ENCODE data around the gene PHACTR3. TPM values are rescaled to one million over a fixed set of nuclear protein-coding genes. Genes with fewer than 3 reads are reported as not detected.
"Not testable (repeated sequence)": the region's sequence is repeated elsewhere in the genome, so short reads cannot be mapped to it uniquely, and the experiment has no call there.

The PHACTR3 gene
- total RNA-seq, 1 donor from 2014 or later: 0.51 TPM

GRCh38 chr20:59890035-59890434 is 285.7 kb downstream of the PHACTR3 start:
- DNase-seq: not testable (repeated sequence)

- no peak for DNase-seq
Observed at GRCh38 chr20:59891581-59891980, 287.2 kb downstream of the PHACTR3 start.

GRCh38 chr20:59895908-59896307 is 291.6 kb downstream of the PHACTR3 start:
- no peak for DNase-seq

Measured in dermis blood vessel endothelial cell (primary cell).